Smooth muscle cell (in vitro differentiated cells): ENCODE measurements around the gene IFT43. TPM values are rescaled to one million over a fixed set of nuclear protein-coding genes. Genes with fewer than 3 reads are reported as not detected.

Experiments used
- DNase-seq: peaks from one replicate; lab custom pipeline; 2025; ENCODE audit not compliant: unreplicated experiment; lab: John Stamatoyannopoulos, UW
- H2AFZ ChIP-seq: fragments of 200-600 bp; sonication (generic); 2 replicates; pipeline ENCODE4 v1.6.0; 2016; ENCODE audit warnings: antibody characterized with exemption, low read depth, mild to moderate bottlenecking
- H3F3A ChIP-seq: fragments of 200-600 bp; sonication (generic); 2 replicates; pipeline ENCODE4 v1.6.0; 2017; ENCODE audit warnings: antibody characterized with exemption, low read depth
- H3K27ac ChIP-seq: fragments of 200-600 bp; sonication (generic); 2 replicates; pipeline ENCODE4 v1.5.1; 2016; ENCODE audit warnings: low read depth, mild to moderate bottlenecking
- H3K27me3 ChIP-seq: fragments of 200-600 bp; sonication (generic); 2 replicates; pipeline ENCODE4 v1.6.1; 2016; ENCODE audit warnings: low read depth, mild to moderate bottlenecking
- H3K36me3 ChIP-seq: fragments of 200-600 bp; sonication (generic); 2 replicates; pipeline ENCODE4 v1.5.1; 2016; ENCODE audit warnings: low read depth
- H3K4me1 ChIP-seq: fragments of 200-600 bp; sonication (generic); 2 replicates; pipeline ENCODE4 v1.5.1; 2016; ENCODE audit warnings: low read depth
- H3K4me2 ChIP-seq: fragments of 200-600 bp; sonication (generic); 2 replicates; pipeline ENCODE4 v1.6.0; 2016; ENCODE audit warnings: mild to moderate bottlenecking
- H3K4me3 ChIP-seq: fragments of 200-600 bp; sonication (generic); 2 replicates; pipeline ENCODE4 v1.5.1; 2016; ENCODE audit warnings: mild to moderate bottlenecking
- H3K79me2 ChIP-seq: fragments of 200-600 bp; sonication (generic); 2 replicates; pipeline ENCODE4 v1.6.0; 2016; ENCODE audit warnings: low read depth, mild to moderate bottlenecking
- H3K9ac ChIP-seq: fragments of 200-600 bp; sonication (generic); 2 replicates; pipeline ENCODE4 v1.6.0; 2016; ENCODE audit warnings: low read depth
- H3K9me3 ChIP-seq: fragments of 200-600 bp; sonication (generic); replicated peaks from 2 replicates; pipeline ENCODE4 v1.5.1; 2016; ENCODE audit warnings: low read depth
- H4K20me1 ChIP-seq: fragments of 200-600 bp; sonication (generic); 2 replicates; pipeline ENCODE4 v1.6.0; 2016; ENCODE audit warnings: low read depth
- CTCF ChIP-seq: fragments of 200-600 bp; sonication (generic); IDR thresholded peaks from 2 replicates; pipeline ENCODE4 v1.5.1; 2017; ENCODE audit warnings: borderline replicate concordance, mild to moderate bottlenecking, antibody characterized with exemption; ENCODE audit not compliant: insufficient read depth, poor library complexity, severe bottlenecking
- WGBS: methylation state at CpG from one replicate; pipeline ENCODE4 v1.1.7; 2016; ENCODE audit warnings: low lambda C conversion rate; 5-methylcytosine and 5-hydroxymethylcytosine counted together
- polyA plus RNA-seq: library from polyadenylated mRNA; unstranded; fragments of >200 nt; fragmentation: Nextera tagmentation; extraction: Ambion mirVana; gene quantifications from 2 replicates; pipeline ENCODE4 v1.2.1, GENCODE V29; 2016
- total RNA-seq: library from RNA; depleted of rRNA; stranded (reverse); fragments of >200 nt; gene quantifications from 2 replicates; pipeline ENCODE4 v1.2.3, GENCODE V29; 2014

IFT43 gene
- total and polyA plus RNA-seq, 2 experiments from 2014 or later, result 46.9 to 63.0 TPM

DNA sequence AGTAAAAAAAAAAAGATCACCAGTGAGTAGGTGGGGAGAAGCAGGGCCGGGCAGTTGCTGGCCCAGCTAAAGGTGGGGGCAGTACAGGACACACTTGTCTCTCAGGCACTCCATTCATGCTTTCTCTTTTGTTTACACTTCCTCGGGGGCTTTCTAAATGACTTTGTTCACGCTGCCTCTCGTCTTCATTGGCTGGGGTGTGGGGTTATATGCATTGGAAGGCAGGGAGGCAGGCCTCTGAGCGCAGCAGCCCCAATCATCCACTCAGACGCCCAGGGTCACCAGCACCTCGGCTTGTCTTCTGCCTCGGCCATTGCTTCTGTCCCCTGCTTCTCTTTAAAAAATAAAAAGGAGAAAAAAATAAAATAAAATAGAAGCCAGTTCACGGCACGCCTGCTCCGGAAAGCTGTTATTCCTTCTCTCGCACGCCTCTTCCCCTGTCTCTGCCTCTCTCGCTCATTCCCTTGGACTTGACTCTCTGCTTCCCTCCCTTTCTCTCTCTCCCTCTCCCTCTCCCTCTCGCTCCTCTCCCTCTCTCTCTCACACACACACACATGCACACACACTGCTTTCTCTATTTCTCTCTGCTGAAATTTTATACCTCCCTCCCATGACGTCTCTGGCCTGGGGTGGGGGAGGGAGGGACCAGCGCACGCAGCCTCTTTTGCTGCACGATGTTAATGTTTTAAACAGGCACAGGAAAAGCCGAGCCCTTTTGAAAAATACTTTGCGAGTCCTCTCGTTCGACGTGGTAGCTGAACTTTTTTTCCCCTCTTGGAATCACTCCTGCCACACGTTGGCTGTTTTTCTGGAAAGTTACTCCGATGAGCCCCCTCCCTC, 3.9 kb upstream of the IFT43 start, which contains the start of gene TGFB3:
TGFB3 (minus strand) TSS at position 570 of the 840 bp plus-strand sequence. CDS start 1,102 bp downstream, outside the sequence.
- Histone ChIP-seq H3K9ac (peak within 1 kb of the TSS; percentile 88), H3F3A (no peaks in the 10 kb centered on the region)
- WGBS, result 1% methylated on average over 23 of the region's 26 CpGs

DNA sequence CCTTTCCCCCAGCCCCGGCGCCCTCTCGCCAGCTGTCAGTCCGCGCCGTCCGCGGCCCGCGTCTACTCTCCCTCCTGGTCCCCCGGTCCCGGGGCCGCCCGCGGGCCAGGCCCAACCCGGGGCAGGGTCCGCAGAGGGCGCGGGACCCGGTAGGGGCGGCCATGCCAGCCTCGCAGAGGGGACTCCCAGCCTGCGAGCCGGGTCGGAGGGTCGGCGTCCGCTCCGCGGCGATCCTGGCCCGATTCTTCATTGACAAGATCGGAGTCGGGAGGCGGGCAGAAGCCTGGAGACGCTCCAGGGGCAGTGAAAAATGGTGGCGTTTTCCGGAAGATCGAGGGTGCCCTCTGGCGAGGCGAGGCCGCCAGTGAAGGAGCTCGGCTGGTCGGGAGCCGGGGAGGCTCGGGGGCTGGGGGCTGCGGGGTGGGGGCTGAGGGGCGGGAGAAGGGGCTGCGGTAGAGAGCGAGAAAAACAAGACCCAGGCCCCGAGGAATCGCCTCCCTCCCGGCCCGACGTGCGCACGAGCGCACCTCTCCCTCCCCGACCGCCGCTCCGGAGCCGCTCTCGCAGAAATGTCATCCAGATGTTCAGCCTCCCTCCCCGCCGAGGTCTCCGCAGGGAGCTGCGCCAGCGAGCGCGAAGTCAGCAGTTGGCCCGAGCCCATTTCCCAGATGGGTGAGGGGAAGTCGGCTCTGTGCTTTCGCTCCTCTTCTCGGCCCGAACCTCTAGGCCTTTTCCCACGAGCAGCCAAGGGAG, 3.1 kb upstream of the IFT43 start:
- Histone ChIP-seq H3K9me3 (no peaks in the 10 kb centered on the region), H3K9ac (peak overlapping the region; percentile 88), H3K27ac (peak overlapping the region; percentile 79), H2AFZ (peak overlapping the region; percentile 87), H3K27me3 (no peaks in the 10 kb centered on the region), H3K36me3 (no peaks in the 10 kb centered on the region), H3K4me1 (peaks cover 11% of the 10 kb centered on the region), H3F3A (no peaks in the 10 kb centered on the region), H4K20me1 (peaks cover 12% of the 10 kb centered on the region), H3K4me2 (peak overlapping the region; percentile 95), H3K79me2 (peaks cover 48% of the 10 kb centered on the region), H3K4me3 (peak overlapping the region; percentile 89)
- WGBS, result under 1% methylated on average over 52 of the region's 77 CpGs
- DNase-seq, result peak; percentile 91
- peak; percentile 71 for TF ChIP-seq CTCF

More for the DNA sequence above, 3.9 kb upstream of the IFT43 start, which contains the start of gene TGFB3:
- H3K4me3 ChIP-seq, result peak within 1 kb of the TSS; percentile 89
- H3K27ac ChIP-seq, result peak within 1 kb of the TSS; percentile 79
- peaks cover 50% of the 10 kb centered on the region for H3K79me2 ChIP-seq
- no peak for TF ChIP-seq CTCF
- H4K20me1 ChIP-seq, result peaks cover 14% of the 10 kb centered on the region
- H3K36me3 ChIP-seq, result no peaks in the 10 kb centered on the region
- H3K27me3 ChIP-seq, result no peaks in the 10 kb centered on the region
- peak; percentile 84 for DNase-seq
- H3K4me1 ChIP-seq, result peaks cover 17% of the 10 kb centered on the region
- no peaks in the 10 kb centered on the region for H3K9me3 ChIP-seq
- H3K4me2 ChIP-seq, result peak within 1 kb of the TSS; percentile 95
- peak within 1 kb of the TSS; percentile 87 for H2AFZ ChIP-seq

GRCh38 chr14:75983019-75983358, 2.6 kb upstream of the IFT43 start:
- no peaks in the 10 kb centered on the region for H3K27me3 ChIP-seq
- H3K27ac ChIP-seq, result no peak overlapping the region
- peaks cover 12% of the 10 kb centered on the region for H4K20me1 ChIP-seq
- TF ChIP-seq CTCF, result no peak
- peaks cover 6% of the 10 kb centered on the region for H3K4me1 ChIP-seq
- peak overlapping the region; percentile 95 for H3K4me2 ChIP-seq
- no peak for DNase-seq
- peak overlapping the region; percentile 89 for H3K4me3 ChIP-seq
- WGBS, result 33% methylated on average over 7 of the region's 7 CpGs
- H3F3A ChIP-seq, result no peaks in the 10 kb centered on the region
- H3K36me3 ChIP-seq, result no peaks in the 10 kb centered on the region
- H2AFZ ChIP-seq, result no peak overlapping the region
- H3K9me3 ChIP-seq, result no peaks in the 10 kb centered on the region
- no peak overlapping the region for H3K9ac ChIP-seq
- peaks cover 43% of the 10 kb centered on the region for H3K79me2 ChIP-seq
